ENCODE results near the gene KIF16B.

The KIF16B gene

GRCh38 chr20:16302818-16303217 lies 270.4 kb downstream of the KIF16B start:
- no peak for ATAC-seq
- TF ChIP-seq RARB (CRISPR knock-in tag; IDR thresholded peaks at IDR 0.05) (no peak), OSR1 (CRISPR knock-in tag; IDR thresholded peaks at IDR 0.05) (no peak), PATZ1 (CRISPR knock-in tag; IDR thresholded peaks at IDR 0.05; ENCODE audit: borderline replicate concordance) (no peak), ISL1 (CRISPR knock-in tag; IDR thresholded peaks at IDR 0.05) (no peak)

GRCh38 chr20:16301986-16302385 lies 271.3 kb downstream of the KIF16B start:
- no peak for TF ChIP-seq TSHZ2 (CRISPR knock-in tag; IDR thresholded peaks at IDR 0.05)
- TF ChIP-seq CSRNP3 (CRISPR knock-in tag; IDR thresholded peaks at IDR 0.05), result no peak
- TF ChIP-seq ZC3H10 (CRISPR knock-in tag; IDR thresholded peaks at IDR 0.05), result no peak
- TF ChIP-seq ZNF8 (CRISPR knock-in tag; IDR thresholded peaks at IDR 0.05), result no peak
- no peak for TF ChIP-seq SNAI2 (CRISPR knock-in tag; IDR thresholded peaks at IDR 0.05)
- TF ChIP-seq BACH2 (CRISPR knock-in tag; IDR thresholded peaks at IDR 0.05; ENCODE audit: borderline replicate concordance), result no peak
- no peak for TF ChIP-seq ARNTL (CRISPR knock-in tag; IDR thresholded peaks at IDR 0.05; ENCODE audit: borderline replicate concordance, low read depth)
- TF ChIP-seq CREB5 (CRISPR knock-in tag; IDR thresholded peaks at IDR 0.05; ENCODE audit: low read depth), result no peak
- TF ChIP-seq OSR1 (CRISPR knock-in tag; IDR thresholded peaks at IDR 0.05), result no peak
- no peak for ATAC-seq

- no peak for TF ChIP-seq ZNF565 (CRISPR knock-in tag; conservative IDR thresholded peaks at IDR 0.05; ENCODE audit: low read depth)
- no peak for TF ChIP-seq ZNF8 (CRISPR knock-in tag; IDR thresholded peaks at IDR 0.05)
- TF ChIP-seq ZFP30 (CRISPR knock-in tag; IDR thresholded peaks at IDR 0.05), result no peak
- TF ChIP-seq RARB (CRISPR knock-in tag; IDR thresholded peaks at IDR 0.05), result no peak
- no peak for TF ChIP-seq CREB5 (CRISPR knock-in tag; IDR thresholded peaks at IDR 0.05; ENCODE audit: low read depth)
- TF ChIP-seq CSRNP3 (CRISPR knock-in tag; IDR thresholded peaks at IDR 0.05), result no peak
- no peak for TF ChIP-seq GLIS3 (CRISPR knock-in tag; IDR thresholded peaks at IDR 0.05)
- no peak for TF ChIP-seq BACH2 (CRISPR knock-in tag; IDR thresholded peaks at IDR 0.05; ENCODE audit: borderline replicate concordance)
- no peak for TF ChIP-seq ZC3H10 (CRISPR knock-in tag; IDR thresholded peaks at IDR 0.05)
- TF ChIP-seq OSR1 (CRISPR knock-in tag; IDR thresholded peaks at IDR 0.05), result no peak
- TF ChIP-seq ESRRG (CRISPR knock-in tag; IDR thresholded peaks at IDR 0.05), result no peak
- no peak for ATAC-seq
Observed at GRCh38 chr20:16299897-16300296, 273.4 kb downstream of the KIF16B start.

GRCh38 chr20:16296931-16297330 lies 276.3 kb downstream of the KIF16B start:
- TF ChIP-seq ZNF70 (CRISPR knock-in tag; IDR thresholded peaks at IDR 0.05) (no peak), PATZ1 (CRISPR knock-in tag; IDR thresholded peaks at IDR 0.05; ENCODE audit: borderline replicate concordance) (no peak), CREB5 (CRISPR knock-in tag; IDR thresholded peaks at IDR 0.05; ENCODE audit: low read depth) (no peak), ZNF565 (CRISPR knock-in tag; conservative IDR thresholded peaks at IDR 0.05; ENCODE audit: low read depth) (no peak)
- no peak for ATAC-seq

Measured in SK-N-SH treated with all-trans-retinoic acid at 6 μM for 48 hours (cell line).